GM23248 (cell line): ENCODE data around the gene FAM20C. TPM values are rescaled to one million over a fixed set of nuclear protein-coding genes. Genes with fewer than 3 reads are reported as not detected.

Experiments
- DNase-seq: peaks from one replicate; pipeline ENCODE4 v3.0.0-alpha.2; 2015
- H2AFZ ChIP-seq: fragments of 200-600 bp; sonication (generic); 2 replicates; pipeline ENCODE4 v1.6.1; 2016; ENCODE audit warnings: antibody characterized with exemption
- H3F3A ChIP-seq: fragments of 200-600 bp; sonication (generic); 2 replicates; pipeline ENCODE4 v1.6.1; 2016; ENCODE audit warnings: mild to moderate bottlenecking, antibody characterized with exemption, mixed run types; ENCODE audit not compliant: insufficient read depth
- H3K27ac ChIP-seq: fragments of 200-600 bp; sonication (generic); 2 replicates; pipeline ENCODE4 v1.5.1; 2016; ENCODE audit warnings: mild to moderate bottlenecking
- H3K27me3 ChIP-seq: fragments of 200-600 bp; sonication (generic); replicated peaks from 2 replicates; pipeline ENCODE4 v1.6.1; 2016; ENCODE audit warnings: mild to moderate bottlenecking; ENCODE audit not compliant: insufficient read depth
- H3K36me3 ChIP-seq: fragments of 200-600 bp; sonication (generic); 2 replicates; pipeline ENCODE4 v1.6.1; 2016; ENCODE audit warnings: low read depth, mild to moderate bottlenecking
- H3K4me1 ChIP-seq: fragments of 200-600 bp; sonication (generic); 2 replicates; pipeline ENCODE4 v1.6.1; 2016; ENCODE audit warnings: mild to moderate bottlenecking; ENCODE audit not compliant: insufficient read depth
- H3K4me2 ChIP-seq: fragments of 200-600 bp; sonication (generic); one replicate; pipeline ENCODE4 v1.6.1; 2016; ENCODE audit warnings: mild to moderate bottlenecking; ENCODE audit not compliant: unreplicated experiment
- H3K4me3 ChIP-seq: fragments of 200-600 bp; sonication (generic); 2 replicates; pipeline ENCODE4 v1.5.1; 2016; ENCODE audit warnings: mild to moderate bottlenecking
- H3K79me2 ChIP-seq: fragments of 200-600 bp; sonication (generic); 2 replicates; pipeline ENCODE4 v1.6.1; 2016; ENCODE audit warnings: mild to moderate bottlenecking; ENCODE audit not compliant: insufficient read depth
- H3K9ac ChIP-seq: fragments of 200-600 bp; sonication (generic); 2 replicates; pipeline ENCODE4 v1.6.1; 2016; ENCODE audit warnings: mild to moderate bottlenecking
- H3K9me2 ChIP-seq: fragments of 200-600 bp; sonication (generic); 2 replicates; pipeline ENCODE4 v1.6.1; 2016; ENCODE audit warnings: mixed run types, mild to moderate bottlenecking, moderate library complexity; ENCODE audit not compliant: insufficient read depth
- H3K9me3 ChIP-seq: fragments of 200-600 bp; sonication (generic); one replicate; pipeline ENCODE4 v1.6.1; 2017; ENCODE audit warnings: low read depth
- H4K20me1 ChIP-seq: fragments of 200-600 bp; sonication (generic); 2 replicates; pipeline ENCODE4 v1.6.0; 2016; ENCODE audit not compliant: insufficient read depth
- EZH2 ChIP-seq: fragments of 200-600 bp; sonication (generic); IDR thresholded peaks from 2 replicates; pipeline ENCODE4 v1.6.1; 2018; ENCODE audit warnings: antibody characterized with exemption, mild to moderate bottlenecking; ENCODE audit not compliant: insufficient read depth, poor library complexity, severe bottlenecking
- EZH2phosphoT487 ChIP-seq: fragments of 200-600 bp; sonication (generic); IDR thresholded peaks from 2 replicates; pipeline ENCODE4 v1.6.1; 2018; ENCODE audit warnings: antibody characterized with exemption, moderate library complexity, mild to moderate bottlenecking, low read depth; ENCODE audit not compliant: insufficient read depth
- WGBS, 2 experiments: methylation state at CpG; one replicate each; pipeline ENCODE4 v1.1.6; 2015 to 2017; ENCODE audit warnings: low lambda C conversion rate in 2 of 2, low coverage in 1 of 2; ENCODE audit errors: missing lambda C conversion rate in 2 of 2; 5-methylcytosine and 5-hydroxymethylcytosine counted together
- in situ Hi-C: fragments of 300-500 bp; cut with MboI; formaldehyde crosslinking; loops from 2 replicates; pipeline ENCODE4 v1.15.0; 2020
- polyA plus RNA-seq: library from polyadenylated mRNA; unstranded; fragments of >200 nt; fragmentation: Nextera tagmentation; extraction: Ambion mirVana; gene quantifications from 2 replicates; pipeline ENCODE4 v1.2.1, GENCODE V29; 2016
- total RNA-seq: library from RNA; depleted of rRNA; stranded (reverse); fragments of >200 nt; shearing (Covaris generic); gene quantifications from 2 replicates; pipeline ENCODE4 v1.2.3, GENCODE V29; 2014

Gene FAM20C
- total and polyA plus RNA-seq, 2 experiments from 2014 or later, result 13.5 to 63.8 TPM

DNA sequence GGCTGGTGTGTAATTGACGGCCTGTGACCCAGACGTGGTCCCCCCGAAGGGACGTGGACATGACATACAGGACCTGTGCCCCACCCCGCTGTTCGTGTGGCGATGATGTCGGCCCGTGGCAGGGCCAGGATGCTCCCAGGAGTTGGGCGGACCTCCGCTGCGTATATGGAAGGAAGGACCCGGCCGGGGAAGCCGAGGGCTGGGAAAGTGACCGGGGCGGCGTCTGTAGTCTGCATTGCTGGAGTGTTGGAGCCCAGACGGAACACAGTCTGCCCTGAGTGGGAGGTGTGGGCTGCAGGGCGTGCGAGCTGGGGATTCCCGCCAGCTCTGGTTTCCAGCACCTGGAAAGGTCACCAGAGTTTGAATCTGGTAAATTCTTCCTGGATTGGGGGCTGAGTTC lies 52.6 kb downstream of the FAM20C start:
- H2AFZ ChIP-seq, result no peak overlapping the region
- no peaks in the 10 kb centered on the region for H3K4me1 ChIP-seq
- no peaks in the 10 kb centered on the region for H3F3A ChIP-seq
- no peaks in the 10 kb centered on the region for H3K9me3 ChIP-seq
- no peaks in the 10 kb centered on the region for H4K20me1 ChIP-seq
- in situ Hi-C loops, result no loop called here
- TF ChIP-seq EZH2phosphoT487 (no peak), EZH2 (no peak)
- no peaks in the 10 kb centered on the region for H3K27me3 ChIP-seq
- 0 out of 2 replicates have a peak, but pooled peaks cover 3% of the 10 kb centered on the region for H3K79me2 ChIP-seq
- WGBS, 2 experiments, result 94 to 96% methylated on average over 22 of the region's 22 CpGs
- H3K9ac ChIP-seq, result no peak overlapping the region
- H3K4me2 ChIP-seq, result no peak overlapping the region
- 0 out of 2 replicates have a peak, but pooled peaks cover 13% of the 10 kb centered on the region for H3K36me3 ChIP-seq
- H3K9me2 ChIP-seq, result no peaks in the 10 kb centered on the region
- no peak overlapping the region for H3K4me3 ChIP-seq
- no peak overlapping the region for H3K27ac ChIP-seq
- no peak for DNase-seq

DNA sequence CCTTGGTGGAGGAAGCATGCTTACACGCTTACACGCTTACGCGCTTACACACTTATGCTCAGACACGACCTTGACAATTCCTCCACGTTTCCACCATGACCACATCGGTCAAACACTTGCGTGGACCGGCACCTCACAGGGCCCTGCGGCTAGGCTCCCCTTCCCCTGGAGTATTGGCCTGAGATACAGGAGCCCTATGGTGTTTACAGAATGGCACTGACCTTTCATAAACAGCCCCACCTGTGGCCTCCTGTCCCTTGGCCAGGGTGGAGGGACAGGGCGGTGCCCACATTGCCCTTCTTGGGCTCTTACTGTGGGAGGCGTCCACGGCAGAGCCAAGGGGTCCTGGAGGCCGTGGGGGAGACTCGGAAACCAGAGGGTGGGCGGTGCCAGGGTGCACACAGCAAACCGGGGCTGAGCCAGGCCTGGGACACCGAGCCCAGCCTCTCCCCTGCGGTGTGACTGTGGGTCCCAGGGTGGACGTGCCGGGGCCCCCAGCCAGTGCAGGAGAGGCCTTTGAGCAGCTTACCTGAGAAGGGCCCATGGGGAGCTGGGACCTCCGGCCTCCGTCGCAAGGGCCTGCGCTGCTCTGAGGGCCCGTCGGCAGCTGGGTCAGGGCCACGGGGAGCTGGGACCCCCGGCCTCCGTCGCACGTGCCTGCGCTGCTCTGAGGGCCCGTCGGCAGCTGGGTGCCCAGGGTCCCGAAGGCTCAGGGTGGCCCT lies 53.4 kb downstream of the FAM20C start:
- H3K27me3 ChIP-seq, result no peaks in the 10 kb centered on the region
- no peak overlapping the region for H2AFZ ChIP-seq
- 95 to 96% methylated on average over 23 to 27 of the region's 36 CpGs for WGBS, 2 experiments
- no peaks in the 10 kb centered on the region for H3K9me3 ChIP-seq
- TF ChIP-seq EZH2 (no peak), EZH2phosphoT487 (no peak)
- peaks cover 16% of the 10 kb centered on the region; the same call in 1 of the 2 replicates for H3K36me3 ChIP-seq
- H3K79me2 ChIP-seq, result no peaks in the 10 kb centered on the region
- no peak for DNase-seq
- H3F3A ChIP-seq, result no peaks in the 10 kb centered on the region
- H3K4me1 ChIP-seq, result no peaks in the 10 kb centered on the region
- in situ Hi-C loops, result no loop called here
- no peak overlapping the region for H3K4me2 ChIP-seq
- no peaks in the 10 kb centered on the region for H3K9me2 ChIP-seq
- H3K27ac ChIP-seq, result no peak overlapping the region
- H3K9ac ChIP-seq, result no peak overlapping the region
- no peaks in the 10 kb centered on the region for H4K20me1 ChIP-seq
- no peak overlapping the region for H3K4me3 ChIP-seq

DNA sequence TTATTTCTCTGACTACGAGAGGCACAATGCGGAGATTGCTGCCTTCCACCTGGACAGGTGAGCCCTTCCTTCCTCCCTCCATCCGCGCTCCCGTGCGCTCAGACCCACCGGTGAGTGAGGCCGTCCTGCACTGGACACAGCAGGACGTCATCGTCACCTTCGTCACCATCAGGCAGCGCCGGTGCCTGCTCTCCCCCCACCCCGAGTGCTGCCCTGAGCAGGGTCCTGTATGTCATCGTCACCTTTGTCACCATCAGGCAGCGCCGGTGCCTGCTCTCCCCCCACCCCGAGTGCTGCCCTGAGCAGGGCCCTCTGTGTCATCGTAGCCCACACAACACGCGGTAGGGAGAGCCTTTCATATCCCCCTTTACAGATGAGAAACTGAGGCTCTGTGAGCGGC lies 54.1 kb downstream of the FAM20C start:
- in situ Hi-C loops, result no loop called here
- Histone ChIP-seq H3K36me3 (peaks cover 19% of the 10 kb centered on the region; the same call in 1 of the 2 replicates), H4K20me1 (no peaks in the 10 kb centered on the region), H3K4me3 (no peak overlapping the region), H3K27me3 (no peaks in the 10 kb centered on the region), H2AFZ (no peak overlapping the region), H3K9ac (no peak overlapping the region), H3K27ac (no peak overlapping the region), H3F3A (no peaks in the 10 kb centered on the region), H3K79me2 (no peaks in the 10 kb centered on the region), H3K9me3 (no peaks in the 10 kb centered on the region), H3K4me2 (no peak overlapping the region), H3K4me1 (no peaks in the 10 kb centered on the region), H3K9me2 (no peaks in the 10 kb centered on the region)
- WGBS, 2 experiments, result 91 to 93% methylated on average over 18 to 22 of the region's 22 CpGs
- TF ChIP-seq EZH2phosphoT487 (no peak), EZH2 (no peak)
- no peak for DNase-seq

DNA sequence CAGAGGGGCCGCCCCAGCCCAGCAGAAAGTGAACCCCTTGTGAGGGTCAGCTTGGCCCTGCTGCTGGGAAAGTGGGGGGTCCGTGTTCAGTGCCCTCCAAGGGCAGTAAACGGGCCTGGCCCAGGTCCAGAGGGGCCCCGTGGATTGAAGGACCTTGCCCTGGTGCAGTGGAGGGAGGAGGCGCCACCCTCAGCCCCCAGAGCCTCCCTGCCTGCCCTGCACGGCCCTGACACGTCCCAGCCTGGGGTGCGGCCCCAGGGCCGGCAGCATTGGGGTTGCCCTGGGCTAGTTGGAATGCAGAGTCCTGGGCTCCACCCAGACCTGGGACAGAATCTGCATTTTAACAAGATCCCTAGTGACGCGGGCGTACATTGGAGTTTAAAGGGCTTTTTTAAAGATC lies 54.8 kb downstream of the FAM20C start:
- 87 to 90% methylated on average over 11 to 12 of the region's 12 CpGs for WGBS, 2 experiments
- no peak for DNase-seq
- no peaks in the 10 kb centered on the region for H3K27me3 ChIP-seq
- no peak overlapping the region for H3K9ac ChIP-seq
- no peaks in the 10 kb centered on the region for H3K9me3 ChIP-seq
- no peaks in the 10 kb centered on the region for H3K79me2 ChIP-seq
- in situ Hi-C loops, result no loop called here
- no peak overlapping the region for H2AFZ ChIP-seq
- H3K4me3 ChIP-seq, result no peak overlapping the region
- TF ChIP-seq EZH2, result no peak
- TF ChIP-seq EZH2phosphoT487, result no peak
- no peaks in the 10 kb centered on the region for H3K4me1 ChIP-seq
- H3F3A ChIP-seq, result no peaks in the 10 kb centered on the region
- no peak overlapping the region for H3K27ac ChIP-seq
- H4K20me1 ChIP-seq, result no peaks in the 10 kb centered on the region
- H3K4me2 ChIP-seq, result no peak overlapping the region
- no peaks in the 10 kb centered on the region for H3K9me2 ChIP-seq
- peaks cover 22% of the 10 kb centered on the region; the same call in 1 of the 2 replicates for H3K36me3 ChIP-seq
